Measurements from ENCODE around the gene AK5. TPM values are rescaled to one million over a fixed set of nuclear protein-coding genes. Genes with fewer than 3 reads are reported as not detected.

Gene AK5
- total RNA-seq, 4 donors from 2014 or later, result 0.13 to 0.84 (median 0.47) TPM; not detected in 1

GRCh38 chr1:77468949-77469710, 187.3 kb downstream of the AK5 start:
- ATAC-seq (ENCODE audit: low FRiP score), result no peak
- TF ChIP-seq, protein P1, sequence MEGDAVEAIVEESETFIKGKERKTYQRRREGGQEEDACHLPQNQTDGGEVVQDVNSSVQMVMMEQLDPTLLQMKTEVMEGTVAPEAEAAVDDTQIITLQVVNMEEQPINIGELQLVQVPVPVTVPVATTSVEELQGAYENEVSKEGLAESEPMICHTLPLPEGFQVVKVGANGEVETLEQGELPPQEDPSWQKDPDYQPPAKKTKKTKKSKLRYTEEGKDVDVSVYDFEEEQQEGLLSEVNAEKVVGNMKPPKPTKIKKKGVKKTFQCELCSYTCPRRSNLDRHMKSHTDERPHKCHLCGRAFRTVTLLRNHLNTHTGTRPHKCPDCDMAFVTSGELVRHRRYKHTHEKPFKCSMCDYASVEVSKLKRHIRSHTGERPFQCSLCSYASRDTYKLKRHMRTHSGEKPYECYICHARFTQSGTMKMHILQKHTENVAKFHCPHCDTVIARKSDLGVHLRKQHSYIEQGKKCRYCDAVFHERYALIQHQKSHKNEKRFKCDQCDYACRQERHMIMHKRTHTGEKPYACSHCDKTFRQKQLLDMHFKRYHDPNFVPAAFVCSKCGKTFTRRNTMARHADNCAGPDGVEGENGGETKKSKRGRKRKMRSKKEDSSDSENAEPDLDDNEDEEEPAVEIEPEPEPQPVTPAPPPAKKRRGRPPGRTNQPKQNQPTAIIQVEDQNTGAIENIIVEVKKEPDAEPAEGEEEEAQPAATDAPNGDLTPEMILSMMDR (IDR thresholded peaks at IDR 0.05), result no peak
- DNase-seq (ENCODE audit: low spot score), result no peak

GRCh38 chr1:77471691-77472090, 189.9 kb downstream of the AK5 start:
- ATAC-seq (ENCODE audit: low FRiP score) (no peak), DNase-seq (ENCODE audit: low spot score) (no peak)
- TF ChIP-seq, protein P1 (IDR thresholded peaks at IDR 0.05), result no peak

DNA sequence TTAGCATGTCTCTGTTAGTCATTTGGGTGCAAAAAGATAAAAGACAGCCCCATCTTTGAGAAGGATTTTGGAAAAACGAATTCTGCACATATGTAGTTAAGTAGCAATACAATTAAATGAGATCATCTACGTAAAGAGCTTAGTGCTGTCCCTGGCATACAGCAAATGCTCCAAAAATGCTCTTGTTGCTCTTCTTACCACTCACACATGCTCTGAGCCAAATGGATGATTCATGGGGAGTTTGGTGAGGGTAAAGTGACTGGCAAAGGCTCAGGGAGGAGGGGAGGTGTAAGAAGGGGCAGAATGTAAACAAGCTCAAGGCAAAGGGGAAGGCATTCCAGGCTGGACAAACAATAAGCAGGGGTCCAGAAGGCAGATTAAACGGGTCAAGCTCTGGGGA, 191.9 kb downstream of the AK5 start:
- TF ChIP-seq, protein P1 (IDR thresholded peaks at IDR 0.05), result no peak
- no peak for DNase-seq (ENCODE audit: low spot score)
- no peak for ATAC-seq (ENCODE audit: low FRiP score)

GRCh38 chr1:77475641-77476040, 193.8 kb downstream of the AK5 start:
- ATAC-seq (ENCODE audit: low FRiP score) (no peak), DNase-seq (ENCODE audit: low spot score) (no peak)
- TF ChIP-seq, protein P1 (IDR thresholded peaks at IDR 0.05), result no peak

DNA sequence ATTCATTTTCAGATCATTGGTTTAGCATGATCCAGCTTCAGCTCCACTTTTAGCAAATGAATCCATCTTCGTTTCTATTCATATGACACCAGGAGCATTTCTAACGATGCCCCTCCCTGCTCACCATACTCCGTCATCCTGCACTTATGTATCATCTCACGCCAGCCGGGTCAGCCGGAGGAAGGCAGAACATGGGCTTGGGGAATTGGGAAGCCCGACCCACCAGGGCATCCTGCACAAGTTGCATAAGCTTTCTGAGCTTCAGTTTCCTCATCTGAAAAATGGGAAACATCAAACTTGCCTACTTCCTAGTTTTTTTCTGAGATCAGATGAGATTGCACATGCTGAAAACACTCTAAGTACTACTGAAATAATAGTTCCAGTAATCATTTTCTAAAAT, 194.7 kb downstream of the AK5 start:
- ATAC-seq (ENCODE audit: low FRiP score) (no peak), DNase-seq (ENCODE audit: low spot score) (no peak)
- TF ChIP-seq, protein P1 (IDR thresholded peaks at IDR 0.05), result no peak

DNA sequence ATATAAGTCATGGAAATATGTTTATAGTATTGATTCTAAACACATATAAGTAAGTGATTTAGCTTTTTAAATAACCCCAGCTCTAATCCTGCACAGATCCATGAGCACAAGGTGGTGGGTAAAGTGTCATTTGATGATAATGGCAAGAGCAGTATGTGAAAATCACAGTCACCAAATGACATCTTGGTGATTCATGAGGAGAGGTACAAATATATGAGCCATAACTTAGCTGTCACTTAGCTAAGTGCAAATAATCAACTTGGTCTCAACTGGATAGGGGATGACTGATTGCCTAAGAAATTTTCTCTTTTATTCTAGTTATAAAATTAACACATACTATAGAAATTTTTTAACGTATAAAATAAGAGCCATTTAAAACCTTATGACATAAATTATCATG, 202.5 kb downstream of the AK5 start:
- ATAC-seq (ENCODE audit: low FRiP score) (no peak), DNase-seq (ENCODE audit: low spot score) (no peak)
- TF ChIP-seq, protein P1 (IDR thresholded peaks at IDR 0.05), result no peak

DNA sequence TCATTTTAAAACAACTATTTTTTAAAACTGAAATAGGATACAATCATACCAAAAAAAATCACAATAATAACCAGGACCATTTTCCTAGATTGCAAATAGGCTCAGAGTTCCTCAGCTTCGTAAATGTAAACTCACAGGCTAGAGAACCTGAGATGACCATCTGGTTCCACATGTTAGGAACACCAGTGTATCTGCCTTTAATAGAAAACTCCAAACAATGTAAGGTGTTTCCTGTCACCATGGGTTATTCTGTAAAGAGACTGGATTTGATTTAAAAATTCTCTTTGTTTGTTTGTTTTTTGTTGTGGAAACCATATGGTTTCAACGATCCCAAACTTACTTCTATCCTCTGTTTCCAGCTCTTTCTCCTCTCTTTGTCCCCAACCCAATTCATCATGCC, 203.1 kb downstream of the AK5 start:
- TF ChIP-seq, protein P1 (IDR thresholded peaks at IDR 0.05), result no peak
- no peak for DNase-seq (ENCODE audit: low spot score)

More for the DNA sequence above, 203.1 kb downstream of the AK5 start:
- ATAC-seq (ENCODE audit: low FRiP score), result no peak
